NCI-H2081 treated with DMSO at 0.1 percent for 48 hours (cell line): Measurements from ENCODE around the gene FOXD4L3.
"Not testable (repeated sequence)": the region's sequence is repeated elsewhere in the genome, so short reads cannot be mapped to it uniquely, and the experiment has no call there.

Experiments used
- DNase-seq: peaks from one replicate; lab custom pipeline; 2025; lab: John Stamatoyannopoulos, UW

Gene FOXD4L3

GRCh38 chr9:68302567-68302966 lies at the start of gene FOXD4L3:
Gene FOXD4L3, plus strand, starts transcription at chr9:68302867. Its CDS starts 85 bp downstream, at chr9:68302952.
- DNase-seq = not testable (repeated sequence)

GRCh38 chr9:68281041-68281440 lies 21.6 kb upstream of the FOXD4L3 start:
- DNase-seq = not testable (repeated sequence)

GRCh38 chr9:68303771-68304170 lies 1.1 kb downstream of the FOXD4L3 start:
- DNase-seq = not testable (repeated sequence)

DNA sequence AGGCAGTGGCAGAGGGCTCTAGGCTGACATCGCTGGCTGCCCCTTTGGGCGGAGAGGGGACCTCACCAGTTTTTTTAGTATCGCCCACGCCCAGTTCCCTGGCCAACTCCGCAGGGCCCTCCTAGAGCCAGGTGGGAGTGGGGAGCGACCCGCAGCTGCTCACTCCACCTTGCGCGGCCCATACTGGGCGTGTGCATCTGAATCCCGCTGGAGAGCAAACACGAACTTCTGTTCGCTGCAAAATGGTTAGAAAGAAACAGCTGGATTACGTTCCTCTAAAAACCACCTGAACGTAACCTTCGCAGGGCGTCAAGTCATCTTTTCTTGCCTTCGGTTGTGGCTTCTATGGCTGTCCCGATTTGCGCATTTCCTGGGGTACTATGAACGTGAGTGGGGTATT lies 1.5 kb downstream of the FOXD4L3 start:
- not testable (repeated sequence) for DNase-seq

- not testable (repeated sequence) for DNase-seq
Observed at GRCh38 chr9:68304777-68305176, 2.1 kb downstream of the FOXD4L3 start.

DNA sequence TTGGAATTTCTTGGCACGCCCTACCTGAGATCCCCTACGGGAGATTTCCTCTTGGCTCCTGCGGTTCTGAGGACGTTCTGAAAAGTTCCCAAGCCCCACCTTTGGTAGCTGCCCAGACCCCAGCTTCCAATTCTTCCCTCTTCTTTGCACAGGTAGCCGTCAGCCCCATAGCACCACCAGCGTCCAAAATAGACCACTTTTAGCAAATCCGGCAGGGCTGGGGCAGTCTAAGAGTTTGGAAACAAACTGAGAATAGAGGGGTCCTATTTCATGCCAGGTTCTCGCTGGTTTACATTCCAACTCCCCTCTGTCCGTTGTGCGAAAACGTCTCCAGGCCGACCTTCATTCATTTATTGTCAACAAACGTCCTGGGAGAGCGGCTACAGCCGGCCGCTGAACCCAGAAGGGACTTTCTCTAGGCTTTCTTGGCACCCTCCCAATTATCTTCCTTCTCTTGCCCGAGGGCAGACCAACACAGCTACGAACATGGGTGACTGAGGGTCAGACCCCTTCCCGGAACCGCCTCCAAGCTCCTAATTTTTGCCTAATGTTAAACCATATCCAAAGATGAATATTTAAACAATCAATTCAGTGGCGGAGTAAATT lies 3.1 kb downstream of the FOXD4L3 start:
- not testable (repeated sequence) for DNase-seq

GRCh38 chr9:68306391-68306964 lies 3.8 kb downstream of the FOXD4L3 start:
- DNase-seq = not testable (repeated sequence)

- not testable (repeated sequence) for DNase-seq
Observed at GRCh38 chr9:68307127-68307526, 4.5 kb downstream of the FOXD4L3 start.

DNA sequence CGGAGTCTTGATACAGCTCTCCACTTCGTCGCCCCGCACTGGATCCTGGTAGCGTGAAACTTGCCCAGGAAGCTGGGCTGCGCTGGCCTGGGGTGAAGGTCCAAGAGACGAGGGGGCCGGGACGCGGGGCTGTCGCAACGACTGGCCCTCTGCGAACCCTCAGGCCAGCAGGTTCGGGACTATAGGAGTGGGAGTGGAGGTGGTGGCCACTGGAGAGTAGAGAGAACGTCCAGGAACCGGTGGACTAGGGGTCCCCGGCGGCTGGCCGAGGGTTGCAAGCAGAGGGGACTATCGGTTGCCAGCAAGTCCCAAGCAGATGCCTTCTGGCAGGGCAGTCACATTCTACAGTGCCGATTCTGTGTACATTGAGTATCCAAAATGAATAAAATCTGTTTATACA lies 5.0 kb downstream of the FOXD4L3 start:
- DNase-seq = not testable (repeated sequence)

DNA sequence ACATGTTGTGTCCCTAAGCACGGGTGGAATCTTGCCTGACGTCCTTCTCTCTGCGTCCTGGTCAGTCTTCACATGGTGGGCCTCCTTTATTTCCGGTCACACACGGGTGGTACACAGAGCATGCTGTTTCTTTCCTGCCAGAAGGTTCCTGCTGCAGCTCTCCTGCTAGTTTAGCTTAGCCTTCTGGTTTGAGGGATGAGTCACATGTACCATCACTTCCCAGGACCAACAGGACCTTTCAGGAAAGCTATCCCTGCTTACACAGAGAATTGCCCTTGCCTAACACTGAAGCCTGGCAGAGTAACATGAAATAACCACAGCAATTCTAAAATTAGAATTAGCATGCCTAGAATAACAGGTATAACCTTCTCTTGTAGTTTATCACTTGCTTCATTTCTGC lies 8.5 kb downstream of the FOXD4L3 start:
- not testable (repeated sequence) for DNase-seq

- DNase-seq = not testable (repeated sequence)
Observed at GRCh38 chr9:68318209-68318608, 15.5 kb downstream of the FOXD4L3 start.

GRCh38 chr9:68323749-68324148 lies 21.1 kb downstream of the FOXD4L3 start:
- DNase-seq = not testable (repeated sequence)

DNA sequence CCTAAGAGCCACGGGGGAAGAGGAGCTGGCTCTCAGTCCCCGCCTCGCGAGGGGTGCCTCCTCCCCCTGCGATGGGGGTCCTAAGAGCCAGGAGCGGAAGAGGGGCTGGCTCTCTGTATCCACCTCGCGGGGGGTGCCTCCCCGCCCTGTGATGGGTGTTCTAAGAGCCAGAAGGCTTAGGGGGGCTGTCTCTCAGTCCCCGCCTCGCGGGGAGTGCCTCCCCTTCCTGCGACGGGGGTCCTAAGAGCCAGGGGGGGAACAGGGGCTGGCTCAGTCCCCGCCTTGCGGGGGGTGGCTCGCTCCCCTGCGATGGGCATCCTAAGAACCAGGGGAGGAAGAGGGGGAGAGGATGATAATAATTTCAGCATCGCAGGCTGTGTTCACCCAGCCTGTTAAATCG lies 21.9 kb downstream of the FOXD4L3 start:
- not testable (repeated sequence) for DNase-seq

DNA sequence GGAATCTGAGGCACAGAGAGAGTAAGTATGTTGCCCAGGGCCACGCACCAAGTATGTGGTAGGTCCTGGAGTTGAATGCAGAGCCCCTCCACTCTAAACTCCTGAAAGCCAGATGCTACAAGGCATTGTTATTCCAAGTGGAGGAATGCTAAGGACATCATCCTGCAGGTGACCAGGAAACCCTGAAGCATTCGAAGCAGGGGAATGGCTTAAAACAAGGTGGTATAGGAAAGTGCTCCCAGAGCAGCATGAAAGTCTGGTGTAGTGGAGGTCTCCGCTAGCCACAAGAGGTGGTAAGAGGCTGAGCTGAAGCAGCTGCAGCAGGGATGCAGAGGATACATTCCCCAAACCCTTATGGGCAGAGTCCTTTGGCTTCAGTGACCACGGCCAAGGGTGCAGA lies 26.4 kb downstream of the FOXD4L3 start:
- not testable (repeated sequence) for DNase-seq

DNA sequence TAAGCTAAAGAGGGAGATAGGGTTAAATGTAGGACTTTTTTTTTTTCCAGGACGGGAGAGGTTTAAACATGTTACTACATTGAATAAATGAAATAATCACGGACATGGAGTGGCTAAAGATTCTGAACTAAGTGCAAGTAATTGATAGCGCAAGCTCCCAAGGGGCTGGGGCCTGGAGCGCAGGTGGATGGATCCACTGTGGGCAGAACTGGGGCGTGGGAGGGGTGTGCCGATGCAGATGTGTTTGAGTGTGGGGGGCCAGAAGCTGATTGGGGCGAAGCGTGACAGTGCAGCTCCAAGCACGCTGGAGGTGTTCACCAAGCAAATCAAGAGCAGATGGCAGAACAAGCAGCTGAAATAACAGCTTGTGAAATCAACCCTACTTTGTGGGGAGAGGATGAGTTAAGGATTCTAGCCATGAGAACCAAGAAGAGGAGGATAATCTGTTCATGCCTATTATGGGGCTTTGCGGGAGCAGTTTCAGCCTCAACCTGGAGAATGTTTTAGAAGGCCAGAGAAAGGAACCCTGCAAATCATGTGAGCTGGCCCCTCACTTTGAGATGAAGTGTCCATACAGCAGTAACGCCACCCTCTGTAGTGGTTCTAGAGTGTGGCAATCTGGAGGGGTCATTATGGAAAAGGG lies 28.0 kb downstream of the FOXD4L3 start:
- DNase-seq = not testable (repeated sequence)

- DNase-seq = not testable (repeated sequence)
Observed at GRCh38 chr9:68332122-68332521, 29.5 kb downstream of the FOXD4L3 start.

DNA sequence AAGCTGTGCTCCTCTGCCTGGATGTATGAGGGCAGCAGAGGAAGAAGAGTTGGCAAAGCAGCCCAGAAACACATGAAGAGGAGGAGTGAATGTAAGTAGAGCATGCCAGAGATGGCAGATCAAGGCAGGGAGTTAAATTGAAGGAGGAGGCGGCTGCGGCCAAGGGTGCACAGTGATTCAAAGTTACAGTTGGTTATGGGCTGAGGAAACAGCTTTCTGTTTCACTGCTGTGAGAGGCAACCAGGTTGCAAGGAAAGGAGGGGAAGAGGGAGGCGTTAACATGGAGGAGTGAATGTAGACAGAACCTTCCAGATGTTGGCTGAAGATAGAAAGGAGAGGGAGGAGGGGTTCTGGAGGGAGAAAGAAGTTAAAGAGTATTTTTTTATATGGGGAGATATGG lies 33.3 kb downstream of the FOXD4L3 start:
- not testable (repeated sequence) for DNase-seq

GRCh38 chr9:68336639-68337339 lies 34.1 kb downstream of the FOXD4L3 start:
- DNase-seq = not testable (repeated sequence)

GRCh38 chr9:68338000-68338399 lies 35.3 kb downstream of the FOXD4L3 start:
- DNase-seq = not testable (repeated sequence)

DNA sequence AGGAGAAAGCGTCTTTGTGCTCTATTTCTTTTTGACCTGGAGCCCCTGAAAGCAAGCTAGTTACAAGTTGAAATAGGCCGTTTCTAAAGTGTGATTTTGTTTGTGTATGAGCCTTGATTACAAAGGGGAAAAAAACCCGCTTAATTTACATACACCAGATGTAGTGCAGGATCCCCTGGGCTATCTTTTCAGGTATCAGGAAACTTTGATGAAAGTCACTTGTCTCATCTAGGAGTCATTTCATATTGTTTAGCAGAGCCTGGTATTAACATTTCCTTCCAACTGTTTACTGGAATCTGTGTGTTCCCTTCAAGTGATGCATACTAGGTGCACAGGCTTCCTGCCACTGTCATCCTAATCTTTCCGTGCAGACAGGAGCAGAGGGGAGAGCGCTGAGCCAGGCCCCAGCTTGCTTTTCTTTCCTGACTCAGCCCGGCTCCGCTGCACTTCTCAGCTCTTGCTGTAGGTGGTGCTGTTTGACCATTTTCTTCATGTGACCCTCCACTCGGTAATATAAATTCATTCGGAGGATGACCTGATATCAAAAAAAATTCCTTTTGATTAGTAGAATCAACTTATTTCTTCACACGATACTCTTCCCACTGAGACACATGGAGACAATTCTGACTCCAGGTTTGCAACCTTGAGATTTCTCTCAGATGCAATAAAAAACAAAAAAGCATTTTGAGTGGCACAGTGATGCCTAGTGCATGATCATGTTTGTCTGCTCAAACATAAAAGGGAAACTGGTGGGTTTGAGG lies 39.8 kb downstream of the FOXD4L3 start:
- DNase-seq = not testable (repeated sequence)

- not testable (repeated sequence) for DNase-seq
Observed at GRCh38 chr9:68343242-68343641, 40.6 kb downstream of the FOXD4L3 start.

DNA sequence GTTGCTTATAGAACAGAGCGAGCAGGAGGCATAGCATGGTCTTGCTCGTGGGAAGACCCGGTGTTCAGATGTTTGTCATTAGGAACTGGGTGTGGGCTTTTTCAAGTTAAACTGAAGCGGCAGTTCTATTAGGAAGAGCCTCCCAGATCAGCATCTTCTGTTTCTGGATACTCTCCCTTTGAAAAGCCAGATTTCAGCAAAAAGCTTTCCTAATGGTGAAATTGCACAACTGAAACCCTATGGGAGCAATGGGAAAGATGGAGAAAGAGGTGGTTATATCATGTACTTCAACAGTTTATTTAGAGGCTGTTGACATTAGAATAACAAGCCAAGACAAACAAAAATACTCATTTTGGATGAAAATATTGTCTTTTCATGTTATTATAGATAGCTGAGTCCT lies 41.3 kb downstream of the FOXD4L3 start:
- DNase-seq = not testable (repeated sequence)
